Measurements from ENCODE around the gene KIAA1328. TPM values are rescaled to one million over a fixed set of nuclear protein-coding genes. Genes with fewer than 3 reads are reported as not detected.

Gene KIAA1328
- total RNA-seq, 1 donor from 2014 or later = 10.7 TPM

- Mint-ChIP-seq H3K27ac (ENCODE audit: unreplicated experiment) (no peak overlapping the region), H3K36me3 (ENCODE audit: unreplicated experiment) (peaks cover 36% of the 10 kb centered on the region), H3K9me3 (ENCODE audit: unreplicated experiment) (peaks cover 26% of the 10 kb centered on the region), H3K27me3 (ENCODE audit: unreplicated experiment) (no peaks in the 10 kb centered on the region), H3K4me3 (ENCODE audit: unreplicated experiment) (no peak overlapping the region), H3K4me1 (ENCODE audit: unreplicated experiment) (peaks cover 12% of the 10 kb centered on the region)
- TF ChIP-seq CTCF (IDR thresholded peaks at IDR 0.05) = no peak
- DNase-seq (ENCODE audit: extremely low spot score, unreplicated experiment) = no peak
These were observed 22.3 kb downstream of the KIAA1328 start for GRCh38 chr18:36851202-36851590.

- Mint-ChIP-seq H3K4me3 (ENCODE audit: unreplicated experiment) (no peak overlapping the region), H3K27me3 (ENCODE audit: unreplicated experiment) (no peaks in the 10 kb centered on the region), H3K36me3 (ENCODE audit: unreplicated experiment) (peaks cover 26% of the 10 kb centered on the region), H3K9me3 (ENCODE audit: unreplicated experiment) (peaks cover 18% of the 10 kb centered on the region), H3K27ac (ENCODE audit: unreplicated experiment) (no peak overlapping the region), H3K4me1 (ENCODE audit: unreplicated experiment) (peaks cover 10% of the 10 kb centered on the region)
- DNase-seq (ENCODE audit: extremely low spot score, unreplicated experiment) = no peak
- no peak for TF ChIP-seq CTCF (IDR thresholded peaks at IDR 0.05)
These were observed 27.9 kb downstream of the KIAA1328 start for GRCh38 chr18:36856815-36857214.

- no peak for TF ChIP-seq CTCF (IDR thresholded peaks at IDR 0.05)
- peaks cover 6% of the 10 kb centered on the region for H3K36me3 Mint-ChIP-seq (ENCODE audit: unreplicated experiment)
- H3K27me3 Mint-ChIP-seq (ENCODE audit: unreplicated experiment) = no peaks in the 10 kb centered on the region
- no peaks in the 10 kb centered on the region for H3K9me3 Mint-ChIP-seq (ENCODE audit: unreplicated experiment)
- H3K4me3 Mint-ChIP-seq (ENCODE audit: unreplicated experiment) = no peak overlapping the region
- H3K4me1 Mint-ChIP-seq (ENCODE audit: unreplicated experiment) = no peaks in the 10 kb centered on the region
- no peak for DNase-seq (ENCODE audit: extremely low spot score, unreplicated experiment)
- no peak overlapping the region for H3K27ac Mint-ChIP-seq (ENCODE audit: unreplicated experiment)
These were observed 33.3 kb downstream of the KIAA1328 start for GRCh38 chr18:36862182-36862581.

GRCh38 chr18:36867056-36867455 lies 38.1 kb downstream of the KIAA1328 start:
- H3K4me1 Mint-ChIP-seq (ENCODE audit: unreplicated experiment) = no peaks in the 10 kb centered on the region
- no peak overlapping the region for H3K27ac Mint-ChIP-seq (ENCODE audit: unreplicated experiment)
- no peak for TF ChIP-seq CTCF (IDR thresholded peaks at IDR 0.05)

GRCh38 chr18:36871801-36872200 lies 42.9 kb downstream of the KIAA1328 start:
- no peaks in the 10 kb centered on the region for H3K4me1 Mint-ChIP-seq (ENCODE audit: unreplicated experiment)
- H3K4me3 Mint-ChIP-seq (ENCODE audit: unreplicated experiment) = no peak overlapping the region
- no peaks in the 10 kb centered on the region for H3K27me3 Mint-ChIP-seq (ENCODE audit: unreplicated experiment)
- DNase-seq (ENCODE audit: extremely low spot score, unreplicated experiment) = no peak
- H3K27ac Mint-ChIP-seq (ENCODE audit: unreplicated experiment) = no peak overlapping the region
- no peaks in the 10 kb centered on the region for H3K9me3 Mint-ChIP-seq (ENCODE audit: unreplicated experiment)
- TF ChIP-seq CTCF (IDR thresholded peaks at IDR 0.05) = no peak
- H3K36me3 Mint-ChIP-seq (ENCODE audit: unreplicated experiment) = peaks cover 11% of the 10 kb centered on the region

More at GRCh38 chr18:36867056-36867455, 38.1 kb downstream of the KIAA1328 start:
- Mint-ChIP-seq H3K36me3 (ENCODE audit: unreplicated experiment) (peaks cover 9% of the 10 kb centered on the region), H3K4me3 (ENCODE audit: unreplicated experiment) (no peak overlapping the region), H3K9me3 (ENCODE audit: unreplicated experiment) (no peaks in the 10 kb centered on the region), H3K27me3 (ENCODE audit: unreplicated experiment) (no peaks in the 10 kb centered on the region)
- no peak for DNase-seq (ENCODE audit: extremely low spot score, unreplicated experiment)
